Activated gamma-delta T cell treated with anti-CD3 and anti-CD28 coated beads, Interleukin-2, amount 50 U/mL, for 16 hours (primary cell): ENCODE measurements around the gene VPS35L.
"Not testable (repeated sequence)": the region's sequence is repeated elsewhere in the genome, so short reads cannot be mapped to it uniquely, and the experiment has no call there.

Source experiments
- DNase-seq: peaks from one replicate; pipeline ENCODE4 v3.0.0-alpha.2; 2020; ENCODE audit warnings: low read depth

VPS35L gene

DNA sequence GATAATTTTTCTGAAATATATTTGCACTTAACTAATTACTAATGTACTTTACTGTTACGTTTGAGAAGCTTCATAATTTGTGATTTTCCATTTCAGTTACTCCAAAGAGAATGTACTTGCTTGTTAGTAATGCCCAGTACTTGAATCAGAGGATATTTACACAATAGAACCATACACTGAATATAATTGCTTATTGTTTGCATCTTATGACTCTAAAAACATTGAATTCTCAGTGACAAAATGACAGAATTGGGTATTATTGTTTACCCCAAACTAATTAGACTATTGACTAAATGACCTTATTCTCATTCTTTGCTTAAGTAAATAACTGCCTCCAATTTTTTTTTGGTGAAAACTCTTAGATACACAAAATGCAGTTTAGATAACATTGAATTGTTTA, 22.9 kb upstream of the VPS35L start:
- DNase-seq, result no peak

DNA sequence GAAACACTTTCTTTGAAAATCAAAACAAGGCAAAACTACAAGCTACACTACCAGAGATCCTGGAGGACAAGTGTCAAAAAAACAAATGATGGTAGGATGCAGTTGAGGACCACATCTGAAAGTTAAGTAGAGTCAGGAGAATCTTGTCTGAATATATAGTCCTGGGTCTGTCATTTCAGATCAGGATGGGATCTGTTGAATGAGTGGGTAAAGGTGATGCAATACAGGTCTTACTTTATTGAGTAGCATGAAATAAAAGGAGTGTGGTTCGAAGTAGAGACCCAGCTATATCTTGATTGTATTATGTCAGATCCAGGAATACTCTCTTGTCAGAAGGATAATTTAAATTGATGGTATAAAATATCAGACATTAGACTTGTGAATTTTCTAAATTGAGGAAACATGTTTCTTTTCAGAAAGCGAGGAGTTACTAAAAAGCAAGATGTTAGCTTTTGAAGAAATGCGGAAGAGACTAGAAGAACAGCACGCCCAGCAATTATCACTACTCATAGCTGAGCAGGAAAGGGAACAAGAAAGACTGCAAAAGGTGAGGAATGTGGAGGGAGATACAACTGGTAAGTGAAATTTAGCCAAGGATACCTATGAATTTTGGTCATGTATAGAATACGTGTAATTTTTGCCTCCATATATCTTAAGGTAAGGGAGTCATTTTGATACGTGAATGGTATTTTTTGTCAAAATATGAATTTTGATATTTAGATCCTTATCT, 15.1 kb upstream of the VPS35L start:
- no peak for DNase-seq

DNA sequence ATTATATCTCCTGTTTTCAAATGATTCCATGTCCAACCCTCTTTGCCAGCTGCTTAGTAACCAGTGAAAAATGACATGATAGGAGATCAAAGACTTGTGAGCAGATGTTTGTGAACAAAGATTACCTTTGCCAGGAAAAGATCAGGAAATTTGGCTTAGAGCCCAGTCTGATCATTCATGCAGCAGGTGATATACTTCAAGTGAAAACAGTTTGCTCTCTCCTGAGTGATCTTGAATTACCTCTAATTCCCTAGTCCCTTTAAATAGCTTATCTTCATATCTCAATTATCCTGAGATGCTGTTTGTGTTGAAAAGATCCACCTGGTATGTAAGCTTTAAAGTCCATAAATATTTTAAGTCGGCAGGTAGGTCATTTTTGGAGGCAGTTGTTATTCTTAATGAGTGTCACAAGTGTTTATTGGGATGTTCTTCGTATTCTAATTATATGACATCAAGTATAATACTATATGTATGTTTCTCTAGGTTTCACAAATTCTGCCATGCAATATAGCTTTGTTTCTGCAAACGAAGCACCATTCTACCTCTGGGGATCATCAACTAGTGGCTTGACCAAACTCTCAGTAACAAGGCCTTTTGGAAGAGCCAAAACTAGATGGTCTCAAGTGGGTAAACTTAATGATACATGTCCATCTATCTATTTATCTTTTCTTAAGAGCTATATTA, 13.2 kb upstream of the VPS35L start:
- no peak for DNase-seq

DNA sequence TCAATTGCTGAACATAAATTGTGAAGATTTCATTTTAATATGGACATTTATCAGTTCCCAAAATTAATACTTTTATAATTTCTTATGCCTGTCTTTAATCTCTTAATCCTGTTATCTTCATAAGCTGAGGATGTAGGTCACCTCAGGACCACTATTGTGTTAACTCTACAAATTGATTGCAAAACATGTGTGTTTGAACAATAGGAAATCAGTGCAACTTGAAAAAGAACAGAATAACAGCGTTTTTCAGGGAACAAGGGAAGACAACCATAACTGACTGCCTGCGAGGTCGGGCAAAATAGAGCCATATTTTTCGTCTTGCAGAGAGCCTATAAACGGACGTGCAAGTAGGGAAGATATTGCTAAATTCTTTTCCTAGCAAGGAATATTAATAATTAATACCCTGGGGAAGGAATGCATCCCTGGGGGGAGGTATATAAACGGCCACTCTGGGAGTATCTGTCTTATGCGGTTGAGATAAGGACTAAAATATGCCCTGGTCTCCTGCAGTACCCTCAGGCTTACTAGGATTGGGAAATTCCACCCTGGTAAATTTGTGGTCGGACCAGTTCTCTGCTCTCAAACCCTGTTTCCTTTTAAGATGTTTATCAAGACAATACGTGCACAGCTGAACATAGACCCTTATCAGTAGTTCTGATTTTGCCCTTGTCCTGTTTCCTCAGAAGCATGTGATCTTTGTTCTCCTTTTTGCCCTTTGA, 12.1 kb upstream of the VPS35L start:
- DNase-seq, result not testable (repeated sequence)

DNA sequence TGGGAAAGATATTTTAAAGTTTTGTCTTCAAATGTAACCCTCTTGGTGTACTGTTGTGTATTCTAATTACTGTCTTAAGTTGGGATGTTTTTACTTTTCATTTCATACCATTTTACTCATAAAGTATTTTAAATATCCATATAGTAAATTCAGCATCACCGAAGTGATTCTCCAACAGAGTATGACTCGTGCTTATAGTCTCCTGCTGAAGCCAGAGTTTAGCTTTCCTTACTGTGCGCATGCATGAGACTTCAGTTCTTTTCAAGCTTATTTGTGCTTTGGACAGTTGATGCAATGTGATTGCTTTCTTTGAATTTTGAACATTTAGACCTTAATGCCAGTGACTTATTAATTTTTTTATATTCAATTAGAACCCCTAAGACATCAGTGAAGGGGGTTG, 7.4 kb upstream of the VPS35L start:
- DNase-seq, result no peak

DNA sequence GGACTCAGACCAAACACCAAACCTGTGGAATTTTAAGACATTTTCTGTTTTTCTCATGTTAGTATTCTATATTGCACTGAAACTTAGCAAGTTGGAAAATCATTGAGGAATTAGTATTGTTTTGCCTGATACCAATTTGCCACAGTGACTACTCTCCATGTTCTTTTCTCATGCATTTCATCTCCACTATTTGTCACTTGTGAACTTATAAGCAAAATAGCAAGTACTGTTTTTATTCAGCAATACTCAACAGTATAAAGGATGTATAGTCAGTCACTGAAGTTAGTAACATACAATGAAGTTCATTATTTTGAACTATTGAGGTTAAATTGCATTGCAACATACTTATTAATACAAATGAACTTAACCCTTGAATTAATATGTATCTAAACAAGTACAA, 5.8 kb upstream of the VPS35L start:
- DNase-seq, result no peak

DNA sequence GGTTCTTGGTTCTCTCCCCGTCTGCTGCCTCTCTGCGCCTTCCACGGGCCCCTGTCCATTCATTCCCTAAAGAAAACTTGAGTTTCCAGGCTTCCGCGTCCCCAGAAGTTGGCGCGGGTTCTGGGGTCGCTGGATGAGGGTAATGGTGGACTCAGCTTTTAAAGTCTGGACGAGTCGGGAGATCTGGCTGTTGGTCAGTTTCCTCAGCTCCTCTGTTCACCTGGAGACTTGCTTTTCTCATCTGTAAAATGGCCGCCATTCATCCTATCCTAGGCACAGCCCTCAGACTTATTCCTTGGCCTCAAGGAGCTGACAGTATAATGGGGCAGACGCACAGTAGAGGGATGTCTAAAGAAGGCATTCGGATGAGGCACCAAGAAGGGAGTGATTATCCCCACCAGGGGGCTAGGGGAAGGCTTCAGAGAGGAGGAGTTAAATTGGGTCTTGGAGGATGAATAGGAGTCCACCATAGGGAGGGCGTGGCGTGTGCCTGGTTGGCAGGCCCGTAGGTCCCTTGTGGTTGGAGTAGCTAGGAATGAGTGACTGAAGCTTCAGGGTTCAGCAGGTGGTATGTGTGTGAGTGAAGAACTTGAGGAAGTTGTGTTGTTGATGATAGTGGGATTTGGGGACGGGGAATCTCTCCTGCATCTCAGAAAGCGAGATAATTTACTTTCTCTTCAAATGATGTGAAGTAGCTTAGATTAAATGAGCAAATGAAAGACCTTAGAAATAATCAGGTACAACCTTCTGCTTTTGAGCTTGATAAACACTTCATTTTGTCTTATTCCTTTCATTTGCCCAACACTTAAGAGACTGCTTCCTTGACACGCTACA, 652 bp downstream of the VPS35L start:
- DNase-seq, result no peak

DNA sequence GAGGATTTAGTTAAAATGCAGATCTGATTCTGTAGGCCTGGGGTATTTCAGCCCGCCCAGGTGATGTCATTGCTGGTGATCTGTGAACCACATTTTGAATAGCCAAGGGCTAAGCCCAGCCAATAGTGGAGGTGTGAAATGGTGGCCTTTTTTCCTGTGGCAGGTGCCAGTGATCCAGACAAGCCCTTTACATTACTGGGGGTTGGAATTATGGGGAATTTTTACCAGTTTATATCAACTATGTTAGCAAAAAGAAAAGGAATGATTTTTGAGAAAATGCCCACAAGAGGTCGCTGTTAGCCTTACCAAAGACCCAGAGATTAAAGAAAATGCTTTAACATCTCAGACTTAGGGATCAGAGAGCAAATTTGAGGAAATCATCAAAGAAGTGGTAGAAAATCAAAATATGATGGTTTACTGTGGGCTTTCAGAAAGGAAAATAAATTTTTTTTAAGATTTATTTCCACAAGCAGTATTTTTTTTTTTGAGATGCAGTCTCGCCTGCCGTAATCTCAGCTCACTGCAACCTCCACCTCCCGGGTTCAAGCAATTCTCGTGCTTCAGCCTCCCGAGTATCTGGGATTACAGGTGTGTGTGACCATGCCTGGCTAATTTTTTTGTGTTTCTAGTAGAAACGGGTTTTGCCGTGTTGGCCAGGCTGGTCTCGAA, 3.9 kb downstream of the VPS35L start:
- peak; percentile 10 for DNase-seq

DNA sequence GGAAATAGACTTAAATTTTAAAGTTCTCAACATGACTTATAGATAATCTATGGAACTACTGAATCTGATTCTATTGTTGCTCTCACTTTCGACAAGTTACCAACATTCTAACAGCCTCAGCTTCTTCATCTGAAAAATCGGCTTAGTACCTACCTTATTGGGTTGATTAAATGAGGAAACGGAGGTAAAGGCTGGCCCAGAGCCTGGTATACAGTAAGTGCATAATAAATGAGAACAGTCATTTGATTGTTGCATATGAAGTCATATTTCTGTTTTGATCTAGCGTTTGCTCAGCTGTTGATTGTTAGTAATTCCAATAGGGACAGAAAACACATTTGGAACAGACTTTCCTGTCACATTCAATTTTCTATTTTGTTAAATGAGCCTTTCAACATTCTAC, 4.6 kb downstream of the VPS35L start:
- DNase-seq, result no peak

DNA sequence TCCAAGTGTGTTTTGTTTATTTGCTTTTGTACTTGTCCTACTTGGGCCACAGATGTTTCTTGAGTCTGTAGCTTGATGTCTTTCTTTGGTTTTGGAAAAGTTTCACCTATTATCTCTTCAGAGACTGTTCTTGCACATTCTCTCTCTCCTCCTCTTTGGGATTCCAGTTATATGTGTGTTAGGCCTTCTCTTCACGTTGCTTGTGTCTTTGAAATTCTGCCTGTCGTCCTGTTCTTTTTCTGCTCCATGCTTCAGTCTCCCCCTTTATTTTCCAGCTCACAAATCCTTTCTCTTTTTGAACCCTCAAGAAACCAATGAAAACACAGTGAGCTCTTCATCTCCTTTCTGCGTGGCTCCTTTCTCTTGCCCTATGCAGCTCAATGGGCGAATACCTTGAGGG, 7.9 kb downstream of the VPS35L start:
- no peak for DNase-seq

DNA sequence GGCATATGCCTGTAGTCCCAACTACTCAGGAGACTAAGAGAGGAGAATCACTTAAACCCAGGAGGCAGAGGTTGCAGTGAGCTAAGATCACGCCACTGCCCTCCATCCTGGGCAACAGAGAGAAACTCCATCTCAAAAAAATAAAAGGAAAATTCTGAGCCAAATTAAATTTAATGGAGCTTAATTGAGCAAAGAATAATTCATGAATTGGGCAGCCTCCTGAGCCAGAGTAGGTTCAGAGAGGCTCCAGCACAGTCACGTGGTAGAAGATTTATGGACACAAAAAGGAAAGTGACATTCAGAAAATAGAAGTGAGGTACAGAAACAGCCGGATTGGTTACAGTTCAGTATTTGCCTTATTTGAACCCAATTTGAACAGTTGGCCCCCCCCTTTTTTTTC, 10.9 kb downstream of the VPS35L start:
- DNase-seq, result no peak

DNA sequence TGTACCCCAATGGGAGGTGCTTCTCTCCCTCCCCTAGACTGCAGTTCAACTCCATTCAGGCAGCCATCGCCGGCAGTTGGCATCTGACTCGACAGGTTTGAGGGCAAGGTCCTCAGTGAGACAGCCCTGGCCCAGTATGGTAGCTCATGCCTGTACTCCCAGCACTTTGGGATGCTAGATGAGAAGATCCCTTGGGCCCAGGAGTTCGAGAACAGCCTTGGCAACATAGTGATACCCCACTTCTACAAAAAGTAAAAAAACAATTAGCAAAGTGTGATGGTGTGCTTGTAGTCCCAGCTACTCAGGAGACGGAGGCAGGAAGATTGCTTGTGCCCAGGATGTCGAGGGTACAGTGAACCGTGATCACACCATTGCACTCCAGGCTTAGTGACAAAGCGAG, 12.1 kb downstream of the VPS35L start:
- no peak for DNase-seq

DNA sequence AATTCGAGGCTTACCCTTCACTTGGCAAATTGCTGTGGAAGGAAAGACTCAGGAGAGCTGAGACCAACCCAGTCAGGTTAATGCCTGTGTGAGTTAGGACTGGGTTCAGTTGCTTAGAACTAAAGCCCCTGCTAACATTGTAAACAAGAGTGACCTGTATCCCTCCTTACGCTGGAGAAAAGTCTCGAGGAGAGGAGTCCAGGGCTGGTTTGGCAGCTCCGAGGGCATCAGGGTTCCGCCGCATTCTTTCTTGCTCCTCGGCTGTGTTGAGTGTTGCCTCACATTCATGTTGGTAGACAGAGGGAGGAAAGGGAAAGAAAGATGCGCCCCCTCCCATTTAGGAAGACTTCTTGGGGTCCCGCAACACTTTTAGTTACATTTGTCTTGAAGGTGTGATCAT, 18.5 kb downstream of the VPS35L start:
- no peak for DNase-seq

DNA sequence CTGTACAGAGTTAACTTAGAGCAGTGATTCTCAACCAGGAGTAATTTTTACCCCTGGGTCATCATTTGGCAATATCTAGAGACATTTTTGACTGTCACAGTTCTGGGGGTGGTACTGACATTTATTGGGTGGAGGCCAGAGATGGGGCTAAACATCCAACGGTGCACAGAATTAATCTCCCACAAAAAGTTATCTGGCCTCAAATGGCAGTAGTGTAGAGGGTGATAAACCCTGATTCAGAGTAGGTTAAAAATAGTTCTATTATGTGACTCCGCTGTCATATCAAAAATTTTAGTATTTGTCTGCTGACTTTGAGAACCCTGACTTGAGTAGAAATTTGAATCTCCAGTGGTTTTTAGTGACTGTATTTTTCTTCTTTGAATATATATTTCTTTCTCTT, 19.1 kb downstream of the VPS35L start:
- DNase-seq, result no peak

DNA sequence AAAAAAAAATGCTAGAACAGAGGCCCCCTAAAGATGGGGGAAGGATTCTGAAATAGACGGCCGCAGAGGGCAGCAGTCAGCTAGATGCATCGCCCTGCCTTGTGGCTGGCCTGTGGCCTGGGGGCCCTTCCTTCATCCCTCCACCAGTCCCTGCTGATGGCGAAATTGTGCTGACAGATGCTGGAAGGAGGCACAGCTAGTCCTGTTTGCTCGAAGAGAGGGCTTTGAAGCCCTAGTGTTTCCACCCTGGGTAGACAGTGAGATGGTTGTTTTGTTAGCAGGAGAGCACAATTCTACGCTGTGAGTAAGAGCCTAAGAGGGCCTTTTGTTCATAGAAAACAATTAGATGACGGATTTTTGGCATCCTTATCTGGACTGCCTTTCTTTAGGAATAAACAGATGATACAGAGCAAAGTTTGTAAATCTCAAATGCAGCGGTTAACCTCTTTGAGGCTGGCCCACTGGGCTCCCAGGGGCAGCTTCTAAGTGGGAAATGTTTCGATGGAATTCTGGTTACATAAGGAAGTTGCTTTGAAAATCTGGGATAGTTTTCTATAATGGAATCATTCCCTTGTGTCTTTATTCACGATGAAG, 23.0 kb downstream of the VPS35L start:
- DNase-seq, result no peak

DNA sequence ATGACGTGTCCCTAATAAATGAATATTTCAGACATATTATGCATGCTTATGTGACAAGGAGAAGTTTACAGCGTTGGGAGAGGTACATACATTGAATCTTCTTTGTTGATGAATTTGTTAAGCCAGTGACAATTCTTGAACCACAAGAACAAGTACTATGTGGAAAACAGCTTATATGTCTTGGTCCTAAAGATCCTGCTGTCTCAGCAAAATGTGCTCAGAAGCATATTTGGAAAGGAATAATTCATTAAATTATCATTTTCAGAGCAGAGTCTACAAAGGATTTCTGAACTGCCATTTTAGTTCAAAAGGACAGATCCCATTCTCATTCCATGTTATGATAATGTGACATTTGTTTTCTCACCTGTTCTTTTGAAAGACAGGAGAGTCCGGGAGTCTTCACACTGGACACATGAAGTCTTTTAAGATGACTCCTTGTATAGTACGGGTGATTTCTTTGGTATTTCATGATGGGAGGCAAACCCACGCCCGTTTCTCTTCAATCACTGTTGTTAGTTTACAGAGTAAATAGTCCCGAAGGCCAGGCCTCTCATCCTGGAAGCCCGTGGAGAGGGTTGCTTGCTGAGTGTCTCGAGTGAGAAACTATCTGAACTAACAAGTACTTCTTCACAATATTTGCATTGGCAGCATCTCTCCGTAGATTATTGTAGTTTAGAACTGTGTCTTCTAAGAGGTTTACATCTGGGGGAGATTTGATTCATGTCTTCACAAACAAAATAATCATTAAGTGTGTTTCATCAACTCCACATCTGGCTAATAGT, 26.7 kb downstream of the VPS35L start:
- no peak for DNase-seq

DNA sequence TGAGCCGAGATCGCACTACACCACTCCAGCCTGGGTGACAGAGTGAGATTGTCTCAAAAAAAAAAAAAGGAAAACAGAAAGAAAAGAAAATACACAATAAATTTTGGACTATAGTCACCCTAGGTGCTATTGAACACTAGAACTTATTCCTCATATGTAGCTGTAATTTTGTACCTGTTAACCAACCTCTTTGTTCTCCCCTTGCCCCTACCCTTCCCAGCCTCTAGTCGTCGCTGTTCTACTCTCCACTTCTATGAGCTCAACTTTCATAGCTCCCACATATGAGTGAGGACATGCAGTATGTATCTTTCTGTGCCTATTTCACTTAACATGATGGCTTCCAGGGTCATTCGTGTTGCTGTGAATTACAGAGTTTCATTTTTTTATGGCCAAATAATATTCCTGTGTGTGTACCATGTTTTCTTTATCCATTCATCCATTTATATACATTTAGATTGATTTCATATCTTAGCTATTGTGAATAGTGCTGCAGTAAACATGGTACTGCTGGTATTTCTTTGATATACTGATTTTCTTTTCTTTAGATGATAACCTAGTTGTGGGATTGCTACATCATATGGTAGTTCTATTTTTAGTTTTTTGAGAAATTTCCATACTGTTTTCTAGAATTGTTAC, 28.3 kb downstream of the VPS35L start:
- DNase-seq, result no peak

DNA sequence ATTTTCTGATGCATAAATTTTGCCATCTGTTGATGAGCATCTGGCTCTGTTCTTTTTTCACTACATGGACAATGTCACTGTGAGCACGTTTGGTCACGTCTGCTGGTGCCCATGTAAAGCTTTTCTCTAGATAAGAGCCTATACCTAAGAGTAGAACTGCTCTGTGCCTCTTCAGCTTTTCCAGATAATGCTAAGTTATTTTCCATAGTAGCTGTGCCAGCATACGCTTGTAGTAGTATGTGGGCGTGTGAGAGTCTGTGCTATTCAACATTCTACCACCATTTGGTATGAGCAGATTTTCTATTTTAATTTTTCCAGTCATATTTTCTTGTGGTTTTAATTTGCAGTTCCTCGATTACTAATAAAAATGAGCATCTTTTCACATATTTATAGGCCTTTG, 33.2 kb downstream of the VPS35L start:
- no peak for DNase-seq

DNA sequence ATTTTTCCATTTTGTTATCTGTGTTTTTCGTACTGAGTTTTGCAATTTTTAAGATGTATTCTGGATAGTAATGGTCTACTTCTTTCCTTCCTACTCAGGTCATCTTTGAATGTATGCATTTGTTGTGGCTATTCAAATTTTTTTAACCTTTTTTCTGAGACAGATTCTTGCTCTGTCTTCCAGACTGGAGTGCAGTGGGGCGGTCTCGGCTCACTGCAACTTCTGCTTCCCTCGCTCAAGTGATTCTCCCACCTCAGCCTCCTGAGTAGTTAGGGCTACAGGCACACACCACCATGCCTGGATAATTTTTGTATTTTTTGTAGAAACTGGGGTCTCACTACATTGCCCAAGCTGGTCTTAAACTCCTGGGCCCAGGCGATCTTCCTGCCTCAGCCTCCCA, 33.6 kb downstream of the VPS35L start:
- no peak for DNase-seq

DNA sequence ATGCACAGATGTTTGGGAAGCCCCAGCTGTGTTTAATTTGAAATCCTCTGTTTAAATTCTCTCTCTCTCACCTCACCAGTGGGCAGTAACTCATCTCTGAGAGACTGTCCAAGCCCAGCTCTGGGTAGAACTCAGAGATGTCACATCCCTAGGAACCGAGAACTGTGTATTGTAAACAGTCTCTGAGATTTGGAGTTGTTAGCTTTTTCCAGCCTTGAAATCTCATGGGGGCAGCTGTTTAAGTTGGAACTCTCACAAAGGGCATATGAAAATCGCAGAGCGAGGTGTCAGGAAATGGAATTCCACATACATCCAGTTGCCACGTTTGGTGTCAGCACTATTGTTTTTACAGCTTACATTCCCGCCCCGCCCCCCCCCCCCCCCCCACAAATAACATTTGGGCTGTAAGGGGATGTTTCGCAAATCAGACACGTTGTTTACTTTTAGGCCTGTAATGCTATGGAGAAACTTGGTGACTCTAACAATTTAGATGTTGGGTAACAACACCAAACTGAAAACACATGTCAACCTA, 34.3 kb downstream of the VPS35L start:
- no peak for DNase-seq
